ENCODE results near the gene HDAC9. TPM values are rescaled to one million over a fixed set of nuclear protein-coding genes. Genes with fewer than 3 reads are reported as not detected.
A peak's percentile ranks its signal among the peaks of the same experiment; 100 is the strongest.

The HDAC9 gene
- polyA plus RNA-seq, 1 experiment, result 2.1 TPM

- Histone ChIP-seq H3K27ac (ENCODE audit: low read depth, low read length) (no peak overlapping the region), H3K27me3 (ENCODE audit: control insufficient read depth, insufficient read depth, low read length) (no peaks in the 10 kb centered on the region), H3K4me3 (ENCODE audit: low read depth, low read length) (no peak overlapping the region), H3K9me3 (ENCODE audit: control insufficient read depth, insufficient read depth, low read length) (no peaks in the 10 kb centered on the region)
- TF ChIP-seq CTCF (IDR thresholded peaks at IDR 0.05; ENCODE audit: low read depth, low read length), result no peak
- no peak for DNase-seq (ENCODE audit: low read depth, low spot score)
- POLR2A ChIA-PET, result no interaction called here
- CTCF ChIA-PET, result no interaction called here
Measured at GRCh38 chr7:18786796-18787195, 291.2 kb downstream of the HDAC9 start.

GRCh38 chr7:18788026-18788425 lies 292.5 kb downstream of the HDAC9 start:
- no peak for TF ChIP-seq CTCF (IDR thresholded peaks at IDR 0.05; ENCODE audit: low read depth, low read length)
- no peak for DNase-seq (ENCODE audit: low read depth, low spot score)
- no peaks in the 10 kb centered on the region for H3K27me3 ChIP-seq (ENCODE audit: control insufficient read depth, insufficient read depth, low read length)
- no peaks in the 10 kb centered on the region for H3K9me3 ChIP-seq (ENCODE audit: control insufficient read depth, insufficient read depth, low read length)
- no peak overlapping the region for H3K27ac ChIP-seq (ENCODE audit: low read depth, low read length)
- ChIA-PET CTCF (no interaction called here), POLR2A (no interaction called here)
- no peak overlapping the region for H3K4me3 ChIP-seq (ENCODE audit: low read depth, low read length)

- POLR2A ChIA-PET, result no interaction called here
- Histone ChIP-seq H3K9me3 (ENCODE audit: control insufficient read depth, insufficient read depth, low read length) (no peaks in the 10 kb centered on the region), H3K4me3 (ENCODE audit: low read depth, low read length) (no peak overlapping the region), H3K27ac (ENCODE audit: low read depth, low read length) (peak overlapping the region; percentile 34), H3K27me3 (ENCODE audit: control insufficient read depth, insufficient read depth, low read length) (no peaks in the 10 kb centered on the region)
- no peak for TF ChIP-seq CTCF (IDR thresholded peaks at IDR 0.05; ENCODE audit: low read depth, low read length)
- CTCF ChIA-PET, result interaction anchor here (0.6 to 1.2 kb wide), 2 partner anchors 57 to 699 kb away, joined by 3 to 5 read pairs; no protein-coding TSS in a partner anchor
- DNase-seq (ENCODE audit: low read depth, low spot score), result peak; percentile 48
Measured at GRCh38 chr7:18792871-18793595, 297.5 kb downstream of the HDAC9 start.

GRCh38 chr7:18796216-18796615 lies 300.7 kb downstream of the HDAC9 start:
- ChIA-PET CTCF (interaction anchor here (1.5 kb wide), 1 partner anchor 12 kb away, joined by 3 read pairs; no protein-coding TSS in a partner anchor), POLR2A (no interaction called here)
- no peaks in the 10 kb centered on the region for H3K27me3 ChIP-seq (ENCODE audit: control insufficient read depth, insufficient read depth, low read length)
- no peak for DNase-seq (ENCODE audit: low read depth, low spot score)
- no peak for TF ChIP-seq CTCF (IDR thresholded peaks at IDR 0.05; ENCODE audit: low read depth, low read length)
- H3K9me3 ChIP-seq (ENCODE audit: control insufficient read depth, insufficient read depth, low read length), result no peaks in the 10 kb centered on the region
- no peak overlapping the region for H3K27ac ChIP-seq (ENCODE audit: low read depth, low read length)
- H3K4me3 ChIP-seq (ENCODE audit: low read depth, low read length), result no peak overlapping the region

- POLR2A ChIA-PET, result interaction anchor here (0.6 kb wide), 1 partner anchor 160 kb away, joined by 3 read pairs; no protein-coding TSS in a partner anchor
- DNase-seq (ENCODE audit: low read depth, low spot score), result no peak
- CTCF ChIA-PET, result no interaction called here
- H3K27ac ChIP-seq (ENCODE audit: low read depth, low read length), result no peak overlapping the region
- H3K27me3 ChIP-seq (ENCODE audit: control insufficient read depth, insufficient read depth, low read length), result no peaks in the 10 kb centered on the region
- no peaks in the 10 kb centered on the region for H3K9me3 ChIP-seq (ENCODE audit: control insufficient read depth, insufficient read depth, low read length)
- TF ChIP-seq CTCF (IDR thresholded peaks at IDR 0.05; ENCODE audit: low read depth, low read length), result no peak
- no peak overlapping the region for H3K4me3 ChIP-seq (ENCODE audit: low read depth, low read length)
Measured at GRCh38 chr7:18798088-18798906, 302.7 kb downstream of the HDAC9 start.

All from AG04450 (cell line).